Measurements from ENCODE around the gene R3HCC1L. TPM values are rescaled to one million over a fixed set of nuclear protein-coding genes. Genes with fewer than 3 reads are reported as not detected.
A peak's percentile ranks its signal among the peaks of the same experiment; 100 is the strongest.

R3HCC1L gene
- total and polyA plus RNA-seq, 2 of the 4 experiments (the other 2 are of a cell fraction) = 8.3 to 14.7 TPM

GRCh38 chr10:98272656-98273055 is 138.2 kb downstream of the R3HCC1L start:
- H3K36me3 ChIP-seq (ENCODE audit: control insufficient read depth, insufficient read depth, low read length) = no peaks in the 10 kb centered on the region
- H2BK5ac ChIP-seq (ENCODE audit: low read depth, low read length, poor library complexity, severe bottlenecking) = no peak overlapping the region
- no peaks in the 10 kb centered on the region for H4K20me1 ChIP-seq (ENCODE audit: insufficient read depth, low read length)
- peaks cover 12% of the 10 kb centered on the region for H3K9me1 ChIP-seq (ENCODE audit: insufficient read depth, low read length)
- no peak overlapping the region for H3K18ac ChIP-seq (ENCODE audit: low read depth, low read length)
- H3K9ac ChIP-seq (ENCODE audit: low read depth, low read length) = no peak overlapping the region
- H3K4me2 ChIP-seq (ENCODE audit: low read depth, low read length) = no peak overlapping the region
- no peak overlapping the region for H2BK120ac ChIP-seq (ENCODE audit: low read depth, low read length)
- no peaks in the 10 kb centered on the region; the same call in 1 of the 2 replicates for H3K9me3 ChIP-seq (ENCODE audit: control insufficient read depth, insufficient read depth, low read length)
- no peak overlapping the region for H3K4me3 ChIP-seq (ENCODE audit: insufficient read depth, low read depth, low read length)
- no peak overlapping the region for H4K8ac ChIP-seq (ENCODE audit: low read depth in 2 of 2, low read length in 2 of 2)
- no peak overlapping the region for H2BK20ac ChIP-seq (ENCODE audit: low read depth, low read length)
- 60% methylated on average over 2 of the region's 10 CpGs; no CpG with 5 or more reads in 1 of the 2 experiments for WGBS, 2 experiments (ENCODE audit: extremely low coverage in 2 of 2, insufficient read length in 1 of 2)
- dilution Hi-C loops (cut with HindIII; ENCODE audit: low sequenced_read_pairs, unreplicated experiment) (no loop called here), intact Hi-C loops (cut with micrococcal nuclease) (no loop called here), in situ Hi-C loops (cut with MboI; ENCODE audit: low sequenced_read_pairs) (no loop called here)
- no peak overlapping the region for H2AFZ ChIP-seq (replicated peaks; ENCODE audit: low read length, poor library complexity)
- no peak for TF ChIP-seq RFX5 (IDR thresholded peaks at IDR 0.05; ENCODE audit: low read depth, low read length)
- no peak for TF ChIP-seq FOS (IDR thresholded peaks at IDR 0.05; ENCODE audit: low read depth, low read length)
- no peak for TF ChIP-seq POLR2A (IDR thresholded peaks at IDR 0.05; ENCODE audit: low read depth, low read length)
- no peak for TF ChIP-seq CEBPB (IDR thresholded peaks at IDR 0.05; ENCODE audit: low read depth, low read length)
- TF ChIP-seq ELK1 (IDR thresholded peaks at IDR 0.05; ENCODE audit: borderline replicate concordance, low read depth, low read length) = no peak
- TF ChIP-seq MXI1 (IDR thresholded peaks at IDR 0.05; ENCODE audit: borderline replicate concordance, low read depth, low read length) = no peak
- no peak for TF ChIP-seq SMC3 (IDR thresholded peaks at IDR 0.05; ENCODE audit: low read depth, low read length)
- TF ChIP-seq CTCF (conservative IDR thresholded peaks at IDR 0.05; ENCODE audit: low read depth, low read length) = no peak
- TF ChIP-seq RAD21 (IDR thresholded peaks at IDR 0.05; ENCODE audit: low read length) = no peak
- no peak for TF ChIP-seq USF2 (IDR thresholded peaks at IDR 0.05; ENCODE audit: low read depth, low read length)
- no peak for TF ChIP-seq MAFK (IDR thresholded peaks at IDR 0.05; ENCODE audit: low read depth, low read length)
- TF ChIP-seq CHD1 (IDR thresholded peaks at IDR 0.05; ENCODE audit: low read depth, low read length) = no peak
- no TSS peak for BruUV-seq (replicated peaks)
- H3K4ac ChIP-seq (ENCODE audit: low read depth, low read length) = no peak overlapping the region
- H2AK5ac ChIP-seq (ENCODE audit: low read depth, low read length) = 0 out of 2 replicates have a peak overlapping the region, but pooled peaks have one; percentile 8
- H3K27me3 ChIP-seq (ENCODE audit: control insufficient read depth, insufficient read depth, low read length) = peaks cover 12% of the 10 kb centered on the region
- peaks cover 0 to under 1% of the 10 kb centered on the region in 2 experiments; a peak in 1 of 4 replicates for H3K79me1 ChIP-seq (ENCODE audit: low read depth in 1 of 2, low read length in 2 of 2)
- no peak overlapping the region for H3K14ac ChIP-seq (replicated peaks; ENCODE audit: low read depth, low read length)
- H2AK9ac ChIP-seq (replicated peaks; ENCODE audit: low read depth, low read length, poor library complexity) = no peak overlapping the region
- H3K4me1 ChIP-seq (ENCODE audit: control insufficient read depth, insufficient read depth, low read length) = peaks cover 18% of the 10 kb centered on the region
- ATAC-seq (ENCODE audit: low read depth) = no peak
- H4K91ac ChIP-seq (ENCODE audit: insufficient read depth, low read depth, low read length) = no peak overlapping the region
- POLR2A ChIA-PET (ENCODE audit: unreplicated experiment) = no interaction called here
- no peak overlapping the region for H4K5ac ChIP-seq (ENCODE audit: low read depth, low read length)
- DNase-seq = no peak
- CTCF ChIA-PET = no interaction called here
- no peak overlapping the region for H3K27ac ChIP-seq (ENCODE audit: insufficient read depth, low read length)
- no peak overlapping the region for H3K23ac ChIP-seq (ENCODE audit: low read depth, low read length)
- H3K56ac ChIP-seq (ENCODE audit: extremely low read depth, insufficient read depth, low read length) = no peak overlapping the region
- no peak overlapping the region for H2BK15ac ChIP-seq (ENCODE audit: low read depth, low read length)
